HEK293 (cell line): ENCODE data around the gene WDTC1.

Experiments used
- CTCF ChIA-PET: fragments of 350-600 bp; formaldehyde crosslinking; extraction: SDS; loops from one replicate; lab custom pipeline; 2021; ENCODE audit warnings: antibody characterized with exemption; lab: Yijun Ruan, JAX
- POLR2A ChIA-PET: fragments of 300-600 bp; formaldehyde crosslinking; extraction: SDS; loops from one replicate; lab custom pipeline; 2020; ENCODE audit warnings: antibody characterized with exemption, inconsistent platforms; lab: Yijun Ruan, JAX
- H3K27ac ChIP-seq: fragments of 200-500 bp; sonication (Bioruptor generic); 2 replicates; pipeline ENCODE4 v1.5.1; 2014; ENCODE audit warnings: low read depth, low read length, control low read depth, inconsistent platforms; ENCODE audit errors: extremely low read depth
- H3K36me3 ChIP-seq, 2 experiments: fragments of 200-500 bp in 1 of 2; sonication (Bioruptor generic) in 1 of 2; 1 replicate in 1 of 2; 2 replicates in 1 of 2; pipeline ENCODE4 v1.5.1; 2014 to 2017; ENCODE audit warnings: inconsistent platforms in 2 of 2, low read length in 2 of 2; ENCODE audit not compliant: control insufficient read depth in 2 of 2, insufficient read depth in 1 of 2
- H3K4me1 ChIP-seq: fragments of 200-500 bp; sonication (Bioruptor generic); 2 replicates; pipeline ENCODE4 v1.5.1; 2014; ENCODE audit warnings: mild to moderate bottlenecking, low read length, inconsistent platforms; ENCODE audit not compliant: control insufficient read depth, insufficient read depth
- H3K4me3 ChIP-seq: 2 replicates; pipeline ENCODE4 v1.5.1; 2011; ENCODE audit warnings: low read depth, mild to moderate bottlenecking, control low read depth, low read length, moderate library complexity
- H3K9me3 ChIP-seq: fragments of 200-500 bp; sonication (Bioruptor generic); 2 replicates; pipeline ENCODE4 v1.5.1; 2014; ENCODE audit warnings: low read depth, low read length, inconsistent platforms; ENCODE audit not compliant: control insufficient read depth, insufficient read depth
- GLIS2 ChIP-seq: fragments of 450-650 bp; formaldehyde crosslinking; IDR thresholded peaks from 2 replicates; pipeline ENCODE4 v1.5.1; 2016; ENCODE audit warnings: missing biosample characterization, missing genetic modification characterization
- OSR2 ChIP-seq: fragments of 450-650 bp; formaldehyde crosslinking; IDR thresholded peaks from 2 replicates; pipeline ENCODE4 v1.5.1; 2016; ENCODE audit warnings: missing biosample characterization, missing genetic modification characterization
- SCRT2 ChIP-seq: fragments of 450-650 bp; formaldehyde crosslinking; IDR thresholded peaks from 2 replicates; pipeline ENCODE4 v1.5.1; 2016; ENCODE audit warnings: missing biosample characterization, missing genetic modification characterization
- SP3 ChIP-seq: fragments of 450-650 bp; formaldehyde crosslinking; IDR thresholded peaks from 2 replicates; pipeline ENCODE4 v1.5.1; 2016; ENCODE audit warnings: missing biosample characterization, missing genetic modification characterization
- ZNF112 ChIP-seq: fragments of 450-650 bp; formaldehyde crosslinking; IDR thresholded peaks from 2 replicates; pipeline ENCODE4 v1.5.0; 2017; ENCODE audit warnings: missing biosample characterization, missing genetic modification characterization
- ZNF121 ChIP-seq: fragments of 450-650 bp; formaldehyde crosslinking; IDR thresholded peaks from 2 replicates; pipeline ENCODE4 v1.5.1; 2016; ENCODE audit warnings: missing biosample characterization, missing genetic modification characterization
- ZNF146 ChIP-seq: fragments of 450-650 bp; formaldehyde crosslinking; IDR thresholded peaks from 2 replicates; pipeline ENCODE4 v1.5.1; 2016; ENCODE audit warnings: missing biosample characterization, missing genetic modification characterization
- ZNF16 ChIP-seq: fragments of 450-650 bp; formaldehyde crosslinking; IDR thresholded peaks from 2 replicates; pipeline ENCODE4 v1.5.1; 2016; ENCODE audit warnings: low read depth, missing biosample characterization, missing genetic modification characterization
- ZNF23 ChIP-seq: fragments of 450-650 bp; formaldehyde crosslinking; IDR thresholded peaks from 2 replicates; pipeline ENCODE4 v1.5.1; 2016; ENCODE audit warnings: missing biosample characterization, missing genetic modification characterization, borderline replicate concordance
- ZNF266 ChIP-seq: fragments of 450-650 bp; formaldehyde crosslinking; IDR thresholded peaks from 2 replicates; pipeline ENCODE4 v1.5.1; 2016; ENCODE audit warnings: missing biosample characterization, missing genetic modification characterization, low read depth
- ZNF391 ChIP-seq: fragments of 450-650 bp; formaldehyde crosslinking; IDR thresholded peaks from 2 replicates; pipeline ENCODE4 v1.5.1; 2016; ENCODE audit warnings: low read depth, missing biosample characterization, missing genetic modification characterization, borderline replicate concordance
- ZNF433 ChIP-seq: fragments of 450-650 bp; formaldehyde crosslinking; IDR thresholded peaks from 2 replicates; pipeline ENCODE4 v1.5.1; 2016; ENCODE audit warnings: missing biosample characterization, missing genetic modification characterization, low read depth
- ZNF48 ChIP-seq: fragments of 450-650 bp; formaldehyde crosslinking; IDR thresholded peaks from 2 replicates; pipeline ENCODE4 v1.5.1; 2016; ENCODE audit warnings: missing biosample characterization, missing genetic modification characterization
- ZNF629 ChIP-seq: fragments of 450-650 bp; formaldehyde crosslinking; IDR thresholded peaks from 2 replicates; pipeline ENCODE4 v1.5.1; 2017; ENCODE audit warnings: missing biosample characterization, missing genetic modification characterization
- ZNF658 ChIP-seq: fragments of 450-650 bp; formaldehyde crosslinking; IDR thresholded peaks from 2 replicates; pipeline ENCODE4; 2016; ENCODE audit warnings: missing biosample characterization, missing genetic modification characterization
- ZNF704 ChIP-seq: fragments of 450-650 bp; formaldehyde crosslinking; IDR thresholded peaks from 2 replicates; pipeline ENCODE4 v1.5.1; 2016; ENCODE audit warnings: missing biosample characterization, missing genetic modification characterization
- ZNF707 ChIP-seq: fragments of 450-650 bp; formaldehyde crosslinking; IDR thresholded peaks from 2 replicates; pipeline ENCODE4 v1.5.1; 2016; ENCODE audit warnings: missing biosample characterization, missing genetic modification characterization
- ZNF776 ChIP-seq: fragments of 450-650 bp; formaldehyde crosslinking; IDR thresholded peaks from 2 replicates; pipeline ENCODE4 v1.5.0; 2017; ENCODE audit warnings: missing biosample characterization, missing genetic modification characterization, borderline replicate concordance
- ZNF791 ChIP-seq: fragments of 450-650 bp; formaldehyde crosslinking; IDR thresholded peaks from 2 replicates; pipeline ENCODE4 v1.5.1; 2016; ENCODE audit warnings: missing biosample characterization, missing genetic modification characterization
- ZNF792 ChIP-seq: fragments of 450-650 bp; formaldehyde crosslinking; IDR thresholded peaks from 2 replicates; pipeline ENCODE4 v1.5.1; 2016; ENCODE audit warnings: missing biosample characterization, missing genetic modification characterization
- TF ChIP-seq, protein P1 (sequence below): fragments of 450-650 bp; formaldehyde crosslinking; IDR thresholded peaks from 2 replicates; pipeline ENCODE4 v1.5.1; 2016; ENCODE audit warnings: missing biosample characterization, missing genetic modification characterization, borderline replicate concordance
- TF ChIP-seq, protein P2 (sequence below): fragments of 450-650 bp; formaldehyde crosslinking; IDR thresholded peaks from 2 replicates; pipeline ENCODE4 v1.5.1; 2016; ENCODE audit warnings: missing biosample characterization, missing genetic modification characterization

WDTC1 gene

DNA sequence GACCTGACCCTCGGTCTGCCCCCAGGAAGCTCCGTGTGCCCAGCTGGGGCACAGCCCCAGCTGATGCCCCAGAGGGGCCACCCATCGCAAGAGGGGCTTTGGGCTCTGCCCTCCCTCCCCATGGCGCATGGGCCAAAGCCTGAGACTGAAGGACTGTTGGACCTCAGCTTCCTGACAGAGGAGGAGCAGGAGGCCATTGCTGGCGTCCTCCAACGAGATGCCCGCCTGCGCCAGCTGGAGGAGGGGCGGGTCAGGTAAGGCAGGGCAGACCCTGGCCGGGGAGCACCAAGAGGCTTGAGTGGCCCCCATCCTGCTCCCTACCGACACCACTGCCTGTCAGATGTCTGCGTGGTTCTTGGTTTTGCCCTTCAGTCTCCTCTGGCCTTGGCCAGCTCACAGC, 110.8 kb downstream of the WDTC1 start:
- TF ChIP-seq ZNF112 (tag by site-specific recombination) (no peak), ZNF266 (tag by site-specific recombination) (no peak), ZNF23 (tag by site-specific recombination) (no peak), ZNF704 (tag by site-specific recombination) (no peak), ZNF707 (no peak), GLIS2 (tag by site-specific recombination) (no peak), ZNF792 (tag by site-specific recombination) (no peak), ZNF776 (no peak), SP3 (tag by site-specific recombination) (no peak), SCRT2 (tag by site-specific recombination) (no peak), ZNF391 (tag by site-specific recombination) (no peak), ZNF791 (no peak), ZNF48 (tag by site-specific recombination) (no peak), ZNF658 (tag by site-specific recombination) (no peak), ZNF146 (tag by site-specific recombination) (no peak), OSR2 (tag by site-specific recombination) (no peak), ZNF433 (tag by site-specific recombination) (no peak), ZNF16 (tag by site-specific recombination) (no peak)
- TF ChIP-seq, protein P1, sequence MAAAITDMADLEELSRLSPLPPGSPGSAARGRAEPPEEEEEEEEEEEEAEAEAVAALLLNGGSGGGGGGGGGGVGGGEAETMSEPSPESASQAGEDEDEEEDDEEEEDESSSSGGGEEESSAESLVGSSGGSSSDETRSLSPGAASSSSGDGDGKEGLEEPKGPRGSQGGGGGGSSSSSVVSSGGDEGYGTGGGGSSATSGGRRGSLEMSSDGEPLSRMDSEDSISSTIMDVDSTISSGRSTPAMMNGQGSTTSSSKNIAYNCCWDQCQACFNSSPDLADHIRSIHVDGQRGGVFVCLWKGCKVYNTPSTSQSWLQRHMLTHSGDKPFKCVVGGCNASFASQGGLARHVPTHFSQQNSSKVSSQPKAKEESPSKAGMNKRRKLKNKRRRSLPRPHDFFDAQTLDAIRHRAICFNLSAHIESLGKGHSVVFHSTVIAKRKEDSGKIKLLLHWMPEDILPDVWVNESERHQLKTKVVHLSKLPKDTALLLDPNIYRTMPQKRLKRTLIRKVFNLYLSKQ = no peak
- TF ChIP-seq, protein P2, sequence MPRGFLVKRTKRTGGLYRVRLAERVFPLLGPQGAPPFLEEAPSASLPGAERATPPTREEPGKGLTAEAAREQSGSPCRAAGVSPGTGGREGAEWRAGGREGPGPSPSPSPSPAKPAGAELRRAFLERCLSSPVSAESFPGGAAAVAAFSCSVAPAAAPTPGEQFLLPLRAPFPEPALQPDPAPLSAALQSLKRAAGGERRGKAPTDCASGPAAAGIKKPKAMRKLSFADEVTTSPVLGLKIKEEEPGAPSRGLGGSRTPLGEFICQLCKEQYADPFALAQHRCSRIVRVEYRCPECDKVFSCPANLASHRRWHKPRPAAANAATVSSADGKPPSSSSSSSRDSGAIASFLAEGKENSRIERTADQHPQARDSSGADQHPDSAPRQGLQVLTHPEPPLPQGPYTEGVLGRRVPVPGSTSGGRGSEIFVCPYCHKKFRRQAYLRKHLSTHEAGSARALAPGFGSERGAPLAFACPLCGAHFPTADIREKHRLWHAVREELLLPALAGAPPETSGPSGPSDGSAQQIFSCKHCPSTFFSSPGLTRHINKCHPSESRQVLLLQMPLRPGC (tag by site-specific recombination) = no peak
- ChIA-PET CTCF (interaction anchor here (1.3 to 4.7 kb wide), 4 partner anchors 12 to 45 kb away, joined by 5 to 34 read pairs (median 8); partner anchors contain the start of gene MAP3K6), POLR2A (interaction anchor here (0.5 to 0.7 kb wide), 3 partner anchors 214 to 352 kb away, joined by 3 read pairs; partner anchors contain the start of gene TRNP1)
- no peaks in the 10 kb centered on the region for H3K9me3 ChIP-seq
- H3K4me3 ChIP-seq = no peak overlapping the region
- H3K4me1 ChIP-seq = peaks cover 6% of the 10 kb centered on the region
- H3K27ac ChIP-seq = no peak overlapping the region
- H3K36me3 ChIP-seq = peaks cover 0 to 7% of the 10 kb centered on the region in 2 experiments; a peak in 1 of 3 replicates

- ChIA-PET POLR2A (interaction anchor here (0.5 to 0.6 kb wide), 2 partner anchors 8 to 38 kb away, joined by 5 to 7 read pairs; no protein-coding TSS in a partner anchor), CTCF (interaction anchor here (0.8 to 4.7 kb wide), 5 partner anchors 11 to 46 kb away, joined by 5 to 34 read pairs (median 6); partner anchors contain the start of gene MAP3K6)
- Histone ChIP-seq H3K9me3 (no peaks in the 10 kb centered on the region), H3K4me3 (no peak overlapping the region), H3K4me1 (peaks cover 6% of the 10 kb centered on the region), H3K36me3 (peaks cover 0 to 11% of the 10 kb centered on the region in 2 experiments; a peak in 1 of 3 replicates), H3K27ac (no peak overlapping the region)
- TF ChIP-seq ZNF629 = no peak
- peak; percentile 95 for TF ChIP-seq ZNF121 (tag by site-specific recombination)
These were observed 111.9 kb downstream of the WDTC1 start for GRCh38 chr1:27346357-27346756.
